ENCODE measurements around the gene UBE2O.

Gene UBE2O

GRCh38 chr17:76431509-76431908 lies 21.4 kb downstream of the UBE2O start:
- no peak overlapping the region for H3K27ac ChIP-seq (ENCODE audit: insufficient read depth, low read length, poor library complexity, severe bottlenecking)
- H3K4me1 ChIP-seq (ENCODE audit: control insufficient read depth, insufficient read depth, low read length, poor library complexity, severe bottlenecking): no peaks in the 10 kb centered on the region
- no peak for DNase-seq
- H3K27me3 ChIP-seq (replicated peaks; ENCODE audit: control insufficient read depth, insufficient read depth, low read length, poor library complexity, severe bottlenecking): no peaks in the 10 kb centered on the region
- no peak overlapping the region for H3K4me3 ChIP-seq (ENCODE audit: insufficient read depth, low read depth, low read length, poor library complexity, severe bottlenecking)
- peaks cover 5% of the 10 kb centered on the region for H3K36me3 ChIP-seq (ENCODE audit: control insufficient read depth, insufficient read depth, low read length)
- H3K9me3 ChIP-seq (ENCODE audit: control insufficient read depth, low read length): no peaks in the 10 kb centered on the region

DNA sequence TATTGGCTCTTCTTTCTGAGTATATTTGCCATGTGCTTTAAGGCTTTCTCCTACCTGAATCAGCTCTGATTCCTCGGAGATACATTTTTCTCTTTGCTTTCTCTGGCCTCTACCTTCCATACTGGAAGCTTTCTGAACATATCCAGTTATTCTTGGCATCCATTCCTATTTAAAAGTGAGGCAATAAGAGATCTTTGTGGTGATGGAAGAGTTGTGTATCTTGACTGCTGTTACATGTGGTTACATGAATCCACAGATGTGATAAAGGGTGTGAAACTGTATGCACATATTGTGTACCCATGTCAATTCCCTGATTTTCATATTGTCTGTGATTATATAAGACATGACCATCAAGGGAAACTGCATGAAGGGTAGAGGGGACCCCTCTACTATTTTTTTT lies 24.4 kb downstream of the UBE2O start:
- H3K4me1 ChIP-seq (ENCODE audit: control insufficient read depth, insufficient read depth, low read length, poor library complexity, severe bottlenecking): no peaks in the 10 kb centered on the region
- H3K36me3 ChIP-seq (ENCODE audit: control insufficient read depth, insufficient read depth, low read length): no peaks in the 10 kb centered on the region
- H3K27me3 ChIP-seq (replicated peaks; ENCODE audit: control insufficient read depth, insufficient read depth, low read length, poor library complexity, severe bottlenecking): no peaks in the 10 kb centered on the region
- DNase-seq: no peak
- no peak overlapping the region for H3K27ac ChIP-seq (ENCODE audit: insufficient read depth, low read length, poor library complexity, severe bottlenecking)
- no peak overlapping the region for H3K4me3 ChIP-seq (ENCODE audit: insufficient read depth, low read depth, low read length, poor library complexity, severe bottlenecking)
- no peaks in the 10 kb centered on the region for H3K9me3 ChIP-seq (ENCODE audit: control insufficient read depth, low read length)

GRCh38 chr17:76427501-76428231 lies 25.3 kb downstream of the UBE2O start:
- Histone ChIP-seq H3K9me3 (ENCODE audit: control insufficient read depth, low read length) (no peaks in the 10 kb centered on the region), H3K36me3 (ENCODE audit: control insufficient read depth, insufficient read depth, low read length) (no peaks in the 10 kb centered on the region), H3K27me3 (replicated peaks; ENCODE audit: control insufficient read depth, insufficient read depth, low read length, poor library complexity, severe bottlenecking) (no peaks in the 10 kb centered on the region), H3K27ac (ENCODE audit: insufficient read depth, low read length, poor library complexity, severe bottlenecking) (no peak overlapping the region), H3K4me3 (ENCODE audit: insufficient read depth, low read depth, low read length, poor library complexity, severe bottlenecking) (no peak overlapping the region), H3K4me1 (ENCODE audit: control insufficient read depth, insufficient read depth, low read length, poor library complexity, severe bottlenecking) (no peaks in the 10 kb centered on the region)
- no peak for DNase-seq

DNA sequence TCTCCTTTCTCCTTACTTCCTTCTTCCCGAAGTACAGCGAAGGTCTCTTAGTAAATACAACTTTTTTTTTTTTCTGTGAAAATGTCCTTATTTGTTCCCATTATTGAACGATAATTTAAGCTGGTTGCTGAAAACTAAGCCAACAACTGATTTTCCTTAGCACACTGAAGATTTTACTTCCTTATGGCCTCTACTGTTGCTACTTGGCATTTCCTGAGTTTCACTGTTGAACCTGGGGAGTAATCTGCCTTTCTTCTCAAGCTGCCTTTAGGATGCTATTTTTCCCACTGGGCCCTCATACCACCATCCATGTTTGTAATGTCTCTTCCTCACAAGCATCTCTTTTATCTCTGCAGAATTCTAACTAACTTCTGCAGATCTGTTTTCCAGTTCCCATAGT lies 26.1 kb downstream of the UBE2O start:
- Histone ChIP-seq H3K27ac (ENCODE audit: insufficient read depth, low read length, poor library complexity, severe bottlenecking) (no peak overlapping the region), H3K36me3 (ENCODE audit: control insufficient read depth, insufficient read depth, low read length) (peaks cover 2% of the 10 kb centered on the region), H3K9me3 (ENCODE audit: control insufficient read depth, low read length) (no peaks in the 10 kb centered on the region), H3K27me3 (replicated peaks; ENCODE audit: control insufficient read depth, insufficient read depth, low read length, poor library complexity, severe bottlenecking) (no peaks in the 10 kb centered on the region), H3K4me3 (ENCODE audit: insufficient read depth, low read depth, low read length, poor library complexity, severe bottlenecking) (no peak overlapping the region), H3K4me1 (ENCODE audit: control insufficient read depth, insufficient read depth, low read length, poor library complexity, severe bottlenecking) (no peaks in the 10 kb centered on the region)
- DNase-seq: no peak

- Histone ChIP-seq H3K36me3 (ENCODE audit: control insufficient read depth, insufficient read depth, low read length) (peaks cover 4% of the 10 kb centered on the region), H3K27ac (ENCODE audit: insufficient read depth, low read length, poor library complexity, severe bottlenecking) (no peak overlapping the region), H3K9me3 (ENCODE audit: control insufficient read depth, low read length) (no peaks in the 10 kb centered on the region), H3K4me1 (ENCODE audit: control insufficient read depth, insufficient read depth, low read length, poor library complexity, severe bottlenecking) (no peaks in the 10 kb centered on the region), H3K4me3 (ENCODE audit: insufficient read depth, low read depth, low read length, poor library complexity, severe bottlenecking) (no peak overlapping the region), H3K27me3 (replicated peaks; ENCODE audit: control insufficient read depth, insufficient read depth, low read length, poor library complexity, severe bottlenecking) (no peaks in the 10 kb centered on the region)
- no peak for DNase-seq
These were observed 30.1 kb downstream of the UBE2O start for GRCh38 chr17:76422860-76423259.

DNA sequence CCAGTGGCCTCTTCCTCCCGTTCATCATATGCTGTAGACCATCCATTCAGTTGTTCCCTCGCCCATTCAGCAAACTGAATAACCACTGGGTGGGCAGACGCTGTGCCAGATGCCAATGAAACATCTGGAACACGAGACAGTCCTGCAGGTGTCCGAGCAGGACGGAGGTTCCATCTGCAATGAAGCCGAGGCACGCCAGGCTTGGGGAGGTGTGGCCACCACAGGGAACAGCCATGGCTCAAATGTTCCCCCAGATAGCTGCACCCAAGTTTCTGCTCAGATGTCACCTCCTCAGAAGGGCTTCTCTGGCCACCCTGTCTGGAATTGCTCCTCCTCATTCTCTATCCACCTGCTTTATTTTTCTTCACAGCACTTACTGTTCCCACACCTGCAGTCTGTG lies 30.5 kb downstream of the UBE2O start:
- DNase-seq: no peak
- Histone ChIP-seq H3K27ac (ENCODE audit: insufficient read depth, low read length, poor library complexity, severe bottlenecking) (no peak overlapping the region), H3K27me3 (replicated peaks; ENCODE audit: control insufficient read depth, insufficient read depth, low read length, poor library complexity, severe bottlenecking) (no peaks in the 10 kb centered on the region)

GRCh38 chr17:76421044-76421407 lies 31.9 kb downstream of the UBE2O start:
- Histone ChIP-seq H3K4me1 (ENCODE audit: control insufficient read depth, insufficient read depth, low read length, poor library complexity, severe bottlenecking) (no peaks in the 10 kb centered on the region), H3K27me3 (replicated peaks; ENCODE audit: control insufficient read depth, insufficient read depth, low read length, poor library complexity, severe bottlenecking) (no peaks in the 10 kb centered on the region), H3K9me3 (ENCODE audit: control insufficient read depth, low read length) (no peaks in the 10 kb centered on the region), H3K27ac (ENCODE audit: insufficient read depth, low read length, poor library complexity, severe bottlenecking) (no peak overlapping the region), H3K4me3 (ENCODE audit: insufficient read depth, low read depth, low read length, poor library complexity, severe bottlenecking) (no peak overlapping the region), H3K36me3 (ENCODE audit: control insufficient read depth, insufficient read depth, low read length) (peaks cover 4% of the 10 kb centered on the region)
- no peak for DNase-seq

More for the DNA sequence above, 30.5 kb downstream of the UBE2O start:
- Histone ChIP-seq H3K4me3 (ENCODE audit: insufficient read depth, low read depth, low read length, poor library complexity, severe bottlenecking) (no peak overlapping the region), H3K9me3 (ENCODE audit: control insufficient read depth, low read length) (no peaks in the 10 kb centered on the region), H3K4me1 (ENCODE audit: control insufficient read depth, insufficient read depth, low read length, poor library complexity, severe bottlenecking) (no peaks in the 10 kb centered on the region), H3K36me3 (ENCODE audit: control insufficient read depth, insufficient read depth, low read length) (peaks cover 4% of the 10 kb centered on the region)

DNA sequence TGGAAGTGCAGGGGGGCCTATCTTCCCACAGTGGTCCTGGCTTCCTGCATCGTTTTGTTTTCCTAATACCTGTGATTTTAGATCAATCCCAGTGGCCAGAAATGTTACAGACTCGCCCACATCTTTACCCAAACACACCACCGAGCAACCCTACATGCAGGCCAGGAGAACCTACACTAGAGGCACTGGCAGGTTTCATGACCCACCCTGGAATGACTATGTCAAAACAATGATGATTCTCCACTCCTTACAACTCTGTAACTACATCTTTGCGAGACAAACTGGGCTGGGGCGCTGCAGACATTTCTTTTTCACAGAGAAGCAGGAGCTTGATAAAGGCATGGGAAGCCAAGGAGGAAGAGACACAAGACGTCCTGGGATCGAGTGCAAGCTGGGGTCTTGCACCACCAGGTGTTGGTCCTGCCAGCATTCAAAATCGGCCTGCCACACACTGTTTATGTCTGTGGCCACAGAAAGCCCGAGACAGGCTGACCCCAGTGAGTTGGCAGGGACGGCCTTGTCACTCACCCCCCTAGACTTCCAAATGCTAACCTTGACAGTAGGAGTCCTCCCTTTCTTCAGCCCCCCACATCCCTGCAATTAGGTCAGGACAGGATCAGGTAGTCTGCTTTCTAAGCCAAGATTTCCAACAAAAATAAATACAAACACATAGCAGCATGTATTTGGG lies 32.5 kb downstream of the UBE2O start:
- no peak for DNase-seq
- H3K4me3 ChIP-seq (ENCODE audit: insufficient read depth, low read depth, low read length, poor library complexity, severe bottlenecking): no peak overlapping the region
- H3K4me1 ChIP-seq (ENCODE audit: control insufficient read depth, insufficient read depth, low read length, poor library complexity, severe bottlenecking): no peaks in the 10 kb centered on the region
- no peaks in the 10 kb centered on the region for H3K27me3 ChIP-seq (replicated peaks; ENCODE audit: control insufficient read depth, insufficient read depth, low read length, poor library complexity, severe bottlenecking)
- no peak overlapping the region for H3K27ac ChIP-seq (ENCODE audit: insufficient read depth, low read length, poor library complexity, severe bottlenecking)
- no peaks in the 10 kb centered on the region for H3K9me3 ChIP-seq (ENCODE audit: control insufficient read depth, low read length)
- peaks cover 4% of the 10 kb centered on the region for H3K36me3 ChIP-seq (ENCODE audit: control insufficient read depth, insufficient read depth, low read length)

DNA sequence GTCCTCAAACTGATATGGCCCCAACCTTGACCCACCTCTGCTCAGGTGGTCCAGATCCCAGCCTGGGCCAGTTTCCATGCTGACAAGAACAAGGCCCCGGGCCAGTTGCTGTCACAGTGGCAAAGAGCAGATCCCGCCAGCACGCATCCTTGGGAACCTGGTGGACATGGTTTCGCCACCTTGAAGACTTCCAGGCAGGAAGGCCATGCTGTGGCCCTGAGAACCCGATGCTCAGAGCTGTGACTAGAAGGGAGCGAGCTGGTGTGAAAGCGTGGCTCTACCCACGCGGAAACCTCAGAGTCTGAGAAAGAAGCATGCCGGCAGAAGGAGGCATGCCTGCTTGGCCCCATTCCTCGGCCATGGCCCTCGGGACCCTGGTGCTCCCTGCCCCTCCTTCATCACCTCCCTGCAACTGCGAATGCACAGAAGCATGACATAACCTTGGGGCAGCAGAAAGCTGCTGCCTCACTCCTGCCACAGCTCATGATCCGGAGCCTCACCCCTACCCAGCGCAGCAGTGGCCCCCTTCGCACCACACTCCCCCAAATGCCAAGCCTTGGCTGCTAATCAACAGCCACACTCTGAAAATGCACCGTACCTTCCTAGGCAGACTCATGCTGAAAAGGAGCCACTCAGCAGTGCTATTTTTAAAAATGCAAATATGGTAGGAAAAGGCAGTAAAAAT lies 33.2 kb downstream of the UBE2O start:
- H3K9me3 ChIP-seq (ENCODE audit: control insufficient read depth, low read length): no peaks in the 10 kb centered on the region
- no peaks in the 10 kb centered on the region for H3K4me1 ChIP-seq (ENCODE audit: control insufficient read depth, insufficient read depth, low read length, poor library complexity, severe bottlenecking)
- peaks cover 4% of the 10 kb centered on the region for H3K36me3 ChIP-seq (ENCODE audit: control insufficient read depth, insufficient read depth, low read length)
- H3K27me3 ChIP-seq (replicated peaks; ENCODE audit: control insufficient read depth, insufficient read depth, low read length, poor library complexity, severe bottlenecking): no peaks in the 10 kb centered on the region
- no peak overlapping the region for H3K27ac ChIP-seq (ENCODE audit: insufficient read depth, low read length, poor library complexity, severe bottlenecking)
- DNase-seq: no peak
- no peak overlapping the region for H3K4me3 ChIP-seq (ENCODE audit: insufficient read depth, low read depth, low read length, poor library complexity, severe bottlenecking)

DNA sequence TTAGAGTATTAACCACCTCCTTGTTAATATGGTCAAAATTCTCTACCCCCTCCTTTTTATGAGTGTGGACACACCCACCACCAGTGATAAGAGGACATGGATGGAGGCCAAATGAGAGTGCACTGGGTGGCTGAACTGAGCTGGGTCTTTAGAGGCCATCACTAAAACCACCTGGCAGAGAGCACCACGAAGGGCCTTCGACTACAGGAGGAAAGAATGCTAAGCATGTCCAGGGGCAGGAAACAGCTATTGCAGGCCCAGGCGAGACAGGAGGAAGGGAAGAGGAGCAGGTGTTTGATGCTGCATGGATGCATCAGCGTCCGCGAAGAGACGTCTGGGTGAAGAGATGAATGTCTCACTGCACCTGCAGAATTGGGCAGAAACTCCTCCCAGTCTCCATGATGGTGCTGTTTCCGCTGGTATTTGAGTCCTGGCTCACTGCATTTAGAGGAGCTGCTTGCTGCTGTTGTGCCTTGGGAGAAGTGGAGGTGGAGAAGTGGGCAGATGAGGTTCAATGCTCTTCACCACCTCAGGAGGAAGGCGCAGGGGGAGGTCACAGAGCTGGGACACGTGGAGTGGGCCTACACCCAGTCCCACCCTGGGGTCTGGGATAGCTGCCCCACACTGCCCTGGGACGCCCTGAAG lies 35.3 kb downstream of the UBE2O start:
- H3K27me3 ChIP-seq (replicated peaks; ENCODE audit: control insufficient read depth, insufficient read depth, low read length, poor library complexity, severe bottlenecking): no peaks in the 10 kb centered on the region
- H3K4me3 ChIP-seq (ENCODE audit: insufficient read depth, low read depth, low read length, poor library complexity, severe bottlenecking): no peak overlapping the region
- H3K4me1 ChIP-seq (ENCODE audit: control insufficient read depth, insufficient read depth, low read length, poor library complexity, severe bottlenecking): no peaks in the 10 kb centered on the region
- H3K9me3 ChIP-seq (ENCODE audit: control insufficient read depth, low read length): no peaks in the 10 kb centered on the region
- H3K27ac ChIP-seq (ENCODE audit: insufficient read depth, low read length, poor library complexity, severe bottlenecking): no peak overlapping the region
- peaks cover 4% of the 10 kb centered on the region for H3K36me3 ChIP-seq (ENCODE audit: control insufficient read depth, insufficient read depth, low read length)
- no peak for DNase-seq

Data from effector memory CD4-positive, alpha-beta T cell (primary cell).